ENCODE measurements around the gene FMNL2.

DNA sequence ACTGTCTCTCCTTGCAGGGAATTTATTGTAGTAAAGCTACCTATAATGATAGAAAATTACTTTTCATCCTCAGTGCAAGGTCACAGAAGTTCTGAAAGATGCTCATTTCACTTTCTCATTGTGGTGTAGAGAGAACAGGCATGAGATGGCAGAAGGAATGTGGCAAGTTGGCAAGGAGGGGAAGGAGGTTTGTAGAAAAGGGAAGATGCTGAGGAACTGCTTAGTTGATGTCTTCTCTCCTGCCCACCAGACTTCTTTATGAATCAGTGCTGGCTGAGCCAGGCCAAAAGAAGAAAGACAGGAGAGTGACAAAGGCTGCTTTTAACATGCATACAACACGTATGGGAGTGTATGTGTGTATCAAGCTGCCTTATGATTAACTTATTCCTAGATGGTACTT is 217.9 kb downstream of the FMNL2 start:
- TF ChIP-seq, protein P1, sequence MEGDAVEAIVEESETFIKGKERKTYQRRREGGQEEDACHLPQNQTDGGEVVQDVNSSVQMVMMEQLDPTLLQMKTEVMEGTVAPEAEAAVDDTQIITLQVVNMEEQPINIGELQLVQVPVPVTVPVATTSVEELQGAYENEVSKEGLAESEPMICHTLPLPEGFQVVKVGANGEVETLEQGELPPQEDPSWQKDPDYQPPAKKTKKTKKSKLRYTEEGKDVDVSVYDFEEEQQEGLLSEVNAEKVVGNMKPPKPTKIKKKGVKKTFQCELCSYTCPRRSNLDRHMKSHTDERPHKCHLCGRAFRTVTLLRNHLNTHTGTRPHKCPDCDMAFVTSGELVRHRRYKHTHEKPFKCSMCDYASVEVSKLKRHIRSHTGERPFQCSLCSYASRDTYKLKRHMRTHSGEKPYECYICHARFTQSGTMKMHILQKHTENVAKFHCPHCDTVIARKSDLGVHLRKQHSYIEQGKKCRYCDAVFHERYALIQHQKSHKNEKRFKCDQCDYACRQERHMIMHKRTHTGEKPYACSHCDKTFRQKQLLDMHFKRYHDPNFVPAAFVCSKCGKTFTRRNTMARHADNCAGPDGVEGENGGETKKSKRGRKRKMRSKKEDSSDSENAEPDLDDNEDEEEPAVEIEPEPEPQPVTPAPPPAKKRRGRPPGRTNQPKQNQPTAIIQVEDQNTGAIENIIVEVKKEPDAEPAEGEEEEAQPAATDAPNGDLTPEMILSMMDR (conservative IDR thresholded peaks at IDR 0.05; ENCODE audit: low read depth in 2 of 2): no peak
- TF ChIP-seq, protein P2, sequence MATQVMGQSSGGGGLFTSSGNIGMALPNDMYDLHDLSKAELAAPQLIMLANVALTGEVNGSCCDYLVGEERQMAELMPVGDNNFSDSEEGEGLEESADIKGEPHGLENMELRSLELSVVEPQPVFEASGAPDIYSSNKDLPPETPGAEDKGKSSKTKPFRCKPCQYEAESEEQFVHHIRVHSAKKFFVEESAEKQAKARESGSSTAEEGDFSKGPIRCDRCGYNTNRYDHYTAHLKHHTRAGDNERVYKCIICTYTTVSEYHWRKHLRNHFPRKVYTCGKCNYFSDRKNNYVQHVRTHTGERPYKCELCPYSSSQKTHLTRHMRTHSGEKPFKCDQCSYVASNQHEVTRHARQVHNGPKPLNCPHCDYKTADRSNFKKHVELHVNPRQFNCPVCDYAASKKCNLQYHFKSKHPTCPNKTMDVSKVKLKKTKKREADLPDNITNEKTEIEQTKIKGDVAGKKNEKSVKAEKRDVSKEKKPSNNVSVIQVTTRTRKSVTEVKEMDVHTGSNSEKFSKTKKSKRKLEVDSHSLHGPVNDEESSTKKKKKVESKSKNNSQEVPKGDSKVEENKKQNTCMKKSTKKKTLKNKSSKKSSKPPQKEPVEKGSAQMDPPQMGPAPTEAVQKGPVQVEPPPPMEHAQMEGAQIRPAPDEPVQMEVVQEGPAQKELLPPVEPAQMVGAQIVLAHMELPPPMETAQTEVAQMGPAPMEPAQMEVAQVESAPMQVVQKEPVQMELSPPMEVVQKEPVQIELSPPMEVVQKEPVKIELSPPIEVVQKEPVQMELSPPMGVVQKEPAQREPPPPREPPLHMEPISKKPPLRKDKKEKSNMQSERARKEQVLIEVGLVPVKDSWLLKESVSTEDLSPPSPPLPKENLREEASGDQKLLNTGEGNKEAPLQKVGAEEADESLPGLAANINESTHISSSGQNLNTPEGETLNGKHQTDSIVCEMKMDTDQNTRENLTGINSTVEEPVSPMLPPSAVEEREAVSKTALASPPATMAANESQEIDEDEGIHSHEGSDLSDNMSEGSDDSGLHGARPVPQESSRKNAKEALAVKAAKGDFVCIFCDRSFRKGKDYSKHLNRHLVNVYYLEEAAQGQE (IDR thresholded peaks at IDR 0.05; ENCODE audit: unreplicated experiment): no peak
- TF ChIP-seq POLR2AphosphoS5 (IDR thresholded peaks at IDR 0.05; ENCODE audit: low read depth): no peak
- TF ChIP-seq, protein P3, sequence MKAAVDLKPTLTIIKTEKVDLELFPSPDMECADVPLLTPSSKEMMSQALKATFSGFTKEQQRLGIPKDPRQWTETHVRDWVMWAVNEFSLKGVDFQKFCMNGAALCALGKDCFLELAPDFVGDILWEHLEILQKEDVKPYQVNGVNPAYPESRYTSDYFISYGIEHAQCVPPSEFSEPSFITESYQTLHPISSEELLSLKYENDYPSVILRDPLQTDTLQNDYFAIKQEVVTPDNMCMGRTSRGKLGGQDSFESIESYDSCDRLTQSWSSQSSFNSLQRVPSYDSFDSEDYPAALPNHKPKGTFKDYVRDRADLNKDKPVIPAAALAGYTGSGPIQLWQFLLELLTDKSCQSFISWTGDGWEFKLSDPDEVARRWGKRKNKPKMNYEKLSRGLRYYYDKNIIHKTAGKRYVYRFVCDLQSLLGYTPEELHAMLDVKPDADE (IDR thresholded peaks at IDR 0.05): no peak
